Left lung (tissue), 10 donors: ENCODE results near the gene CLDN10. TPM values are rescaled to one million over a fixed set of nuclear protein-coding genes. Genes with fewer than 3 reads are reported as not detected.

Source experiments
- ATAC-seq: fragments of 200-7000 bp; cut with Tn5 transposase; one replicate; pipeline ENCODE4 v1.9.1; 2020; ENCODE audit warnings: moderate library complexity
- DNase-seq, 4 donors: peaks; one replicate each; pipeline ENCODE4 v3.0.0-alpha.2; 2013 to 2020
- H3K27ac ChIP-seq, 2 donors: fragments of 200-600 bp; sonication (generic) in 1 of 2; one replicate each; pipeline versions ENCODE4 v1.5.0 to v1.8.0; 2020 to 2021
- H3K27me3 ChIP-seq, 2 donors: fragments of 200-600 bp; sonication (generic) in 1 of 2; one replicate each; pipeline versions ENCODE4 v1.5.0 to v1.8.0; 2020 to 2021
- H3K36me3 ChIP-seq, 2 donors: fragments of 200-600 bp; sonication (generic) in 1 of 2; one replicate each; pipeline versions ENCODE4 v1.5.0 to v1.8.0; 2020 to 2021
- H3K4me1 ChIP-seq, 2 donors: fragments of 200-600 bp; one replicate each; pipeline ENCODE4 v1.8.0; 2021
- H3K4me3 ChIP-seq, 2 donors: fragments of 200-600 bp; sonication (generic) in 1 of 2; one replicate each; pipeline versions ENCODE4 v1.5.0 to v1.8.0; 2020 to 2021; ENCODE audit warnings: mild to moderate bottlenecking in 1 of 2
- H3K9me3 ChIP-seq, 2 donors: fragments of 200-600 bp; sonication (generic) in 1 of 2; one replicate each; pipeline versions ENCODE4 v1.5.0 to v1.8.0; 2020 to 2021
- CTCF ChIP-seq, 2 donors: fragments of 200-600 bp; sonication (generic) in 1 of 2; IDR thresholded peaks; one replicate each; pipeline versions ENCODE4 v1.5.0 to v1.8.0; 2021; ENCODE audit warnings: antibody characterized with exemption in 2 of 2
- intact Hi-C, 2 donors: fragments of 100-400 bp; cut with DNase I; formaldehyde crosslinking; loops; one replicate each; pipeline versions ENCODE4 v1.11.2 to v1.14.2; 2022
- polyA plus RNA-seq, 6 donors: library from polyadenylated mRNA; unstranded; fragments of 120-200 nt; gene quantifications; one replicate each; pipeline ENCODE4 v1.2.1, GENCODE V29; 2013; ENCODE audit not compliant: insufficient read length in 6 of 6
- total RNA-seq, 2 donors: library from RNA; stranded (reverse); fragmentation: NEBNext Ultra II Directional; extraction: Animal tissue kit (Norgen Biotek cat#: 25700); gene quantifications; one replicate each; pipeline ENCODE4 v1.2.1, GENCODE V29; 2021
- donor health status: DM: no; HTN: yes; CAD: no.
- donor health status: DM: no; HTN: no; CAD: no.

The CLDN10 gene
- total and polyA plus RNA-seq, 8 donors, result 1.3 to 4.7 (median 2.4) TPM

DNA sequence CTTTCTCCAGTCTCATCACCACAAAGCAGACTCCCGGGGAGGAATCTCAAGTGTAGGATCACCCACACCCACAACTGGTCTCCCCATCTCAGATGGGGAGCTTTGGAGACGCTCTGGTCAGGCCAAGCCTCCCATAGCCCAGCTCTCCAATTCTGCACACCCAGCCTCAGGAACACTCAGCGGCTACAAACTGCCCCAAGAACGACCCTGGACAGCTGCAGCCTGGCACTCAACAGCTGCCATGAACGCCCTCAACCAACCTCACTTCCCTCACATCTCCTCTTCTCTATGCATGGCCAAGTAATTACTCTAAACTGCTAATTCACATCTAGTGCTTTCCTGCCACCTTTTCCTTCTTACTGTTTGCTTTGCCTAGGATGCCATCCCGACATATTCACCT, 49.4 kb downstream of the CLDN10 start:
- no peak for TF ChIP-seq CTCF (IDR thresholded peaks at IDR 0.05)
- no peaks in the 10 kb centered on the region for H3K27me3 ChIP-seq
- no peak overlapping the region for H3K27ac ChIP-seq
- intact Hi-C loops, result no loop called here
- DNase-seq (no peak), ATAC-seq (no peak)
- no peaks in the 10 kb centered on the region for H3K9me3 ChIP-seq
- H3K36me3 ChIP-seq, result no peaks in the 10 kb centered on the region
- peaks cover 0 to 3% of the 10 kb centered on the region in 2 donors for H3K4me1 ChIP-seq
- no peak overlapping the region for H3K4me3 ChIP-seq

DNA sequence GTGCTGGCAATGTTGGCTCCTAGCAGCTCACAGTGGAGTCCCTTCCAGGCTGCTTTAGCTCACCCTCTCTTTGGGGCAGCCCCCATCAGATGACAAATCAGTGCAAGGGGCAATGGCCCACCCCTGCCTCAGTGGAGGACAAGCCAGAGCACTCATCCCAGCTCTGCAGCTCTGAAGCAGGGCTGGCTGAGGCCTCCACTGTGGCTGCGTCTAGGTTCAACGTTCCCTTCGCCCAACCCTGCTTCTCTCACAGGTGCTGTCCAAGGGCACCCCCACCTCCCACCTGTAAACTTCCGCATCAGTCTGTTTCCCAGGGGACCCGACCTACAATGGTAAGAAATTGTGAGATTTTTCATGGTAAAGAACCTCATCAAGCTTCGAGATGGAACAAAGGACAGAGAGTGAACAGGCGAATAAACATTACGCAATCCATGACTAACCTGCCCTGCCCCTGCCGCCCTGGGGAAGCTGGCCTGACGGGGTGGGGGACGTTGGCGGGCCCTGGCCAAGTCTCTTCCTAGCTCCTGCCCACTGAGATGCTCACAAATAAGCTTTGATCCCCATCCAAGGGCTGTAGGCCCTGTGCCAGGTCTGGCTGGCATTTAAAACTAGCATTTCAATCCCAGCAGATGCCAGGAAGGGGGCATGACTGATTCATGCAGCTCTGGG, 51.5 kb downstream of the CLDN10 start:
- Histone ChIP-seq H3K36me3 (no peaks in the 10 kb centered on the region), H3K4me3 (no peak overlapping the region), H3K27ac (no peak overlapping the region), H3K27me3 (no peaks in the 10 kb centered on the region), H3K9me3 (no peaks in the 10 kb centered on the region), H3K4me1 (peaks cover 0 to 3% of the 10 kb centered on the region in 2 donors)
- peak; percentile 89 for ATAC-seq
- peak in 1 of 4 donors; percentile 80 for DNase-seq
- TF ChIP-seq CTCF (IDR thresholded peaks at IDR 0.05), result no peak
- intact Hi-C loops, result no loop called here

DNA sequence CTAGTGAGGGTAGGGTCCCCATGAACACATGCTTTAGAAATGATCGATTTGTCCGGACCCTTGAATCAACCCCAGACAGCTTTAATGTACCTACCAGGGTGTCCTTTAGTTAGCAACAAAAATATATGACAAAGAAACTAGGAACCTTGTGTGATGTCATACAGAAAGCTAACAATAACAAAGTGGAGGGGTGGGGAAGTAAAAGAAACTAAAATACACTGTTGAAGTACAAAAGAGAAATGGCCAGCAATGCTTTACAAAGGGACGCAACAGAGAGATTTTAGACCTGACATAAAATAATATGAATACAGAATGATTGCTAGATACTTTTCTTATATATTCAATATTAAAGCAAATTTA, 52.0 kb downstream of the CLDN10 start:
- no peak overlapping the region for H3K27ac ChIP-seq
- DNase-seq, result no peak
- no peak overlapping the region for H3K4me3 ChIP-seq
- H3K36me3 ChIP-seq, result no peaks in the 10 kb centered on the region
- H3K4me1 ChIP-seq, result peaks cover 0 to 3% of the 10 kb centered on the region in 2 donors
- H3K27me3 ChIP-seq, result no peaks in the 10 kb centered on the region
- H3K9me3 ChIP-seq, result no peaks in the 10 kb centered on the region
- TF ChIP-seq CTCF (IDR thresholded peaks at IDR 0.05), result no peak
- intact Hi-C loops, result no loop called here
- ATAC-seq, result no peak

GRCh38 chr13:95605448-95606125, 53.1 kb downstream of the CLDN10 start:
- no peaks in the 10 kb centered on the region for H3K36me3 ChIP-seq
- no peak overlapping the region for H3K27ac ChIP-seq
- no peak for TF ChIP-seq CTCF (IDR thresholded peaks at IDR 0.05)
- intact Hi-C loops, result no loop called here
- no peak overlapping the region for H3K4me3 ChIP-seq
- ATAC-seq (no peak), DNase-seq (no peak)
- H3K9me3 ChIP-seq, result no peaks in the 10 kb centered on the region
- H3K27me3 ChIP-seq, result no peaks in the 10 kb centered on the region
- H3K4me1 ChIP-seq, result peaks cover 0 to 3% of the 10 kb centered on the region in 2 donors

DNA sequence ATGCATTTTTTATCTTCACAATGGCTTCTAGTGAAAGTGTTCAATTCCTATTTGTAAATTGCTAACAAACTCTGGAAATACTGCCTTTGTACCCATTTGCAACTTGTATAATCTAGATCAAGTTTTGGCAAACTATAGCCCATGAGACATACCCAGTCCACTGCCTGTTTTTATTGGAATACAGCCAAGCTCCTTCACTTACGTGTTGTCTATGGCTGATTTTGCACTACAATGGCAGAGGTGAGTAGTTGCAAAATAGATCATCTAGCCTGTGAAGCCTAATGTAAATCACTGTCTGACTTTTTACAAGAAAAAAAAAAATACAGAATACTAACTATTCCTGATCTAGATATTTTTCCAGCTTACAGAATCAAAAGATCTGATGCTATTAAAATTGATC, 54.8 kb downstream of the CLDN10 start:
- no peak for DNase-seq
- no peaks in the 10 kb centered on the region for H3K36me3 ChIP-seq
- H3K4me3 ChIP-seq, result no peak overlapping the region
- no peak overlapping the region for H3K27ac ChIP-seq
- H3K9me3 ChIP-seq, result no peaks in the 10 kb centered on the region
- H3K27me3 ChIP-seq, result no peaks in the 10 kb centered on the region
- intact Hi-C loops, result no loop called here
- H3K4me1 ChIP-seq, result peaks cover 0 to 3% of the 10 kb centered on the region in 2 donors
- no peak for ATAC-seq
- TF ChIP-seq CTCF (IDR thresholded peaks at IDR 0.05), result no peak
